Mesenteric fat pad (tissue), 1 donor: Measurements from ENCODE around the gene HIPK1. TPM values are rescaled to one million over a fixed set of nuclear protein-coding genes. Genes with fewer than 3 reads are reported as not detected.
A peak's percentile ranks its signal among the peaks of the same experiment; 100 is the strongest.

ENCODE experiments used
- DNase-seq: peaks from one replicate; pipeline ENCODE4 v3.0.0-alpha.2; 2020; ENCODE audit warnings: low spot score
- long read RNA-seq: library from polyadenylated mRNA; unstranded; transcript quantifications from one replicate; pipeline ENCODE4 v2.0.0, GENCODE V29; 2020
- total RNA-seq: library from RNA; stranded (reverse); fragmentation: NEBNext Ultra II Directional; extraction: Animal tissue kit (Norgen Biotek cat#: 25700); gene quantifications from one replicate; pipeline ENCODE4 v1.2.1, GENCODE V29; 2021
- donor health status: DM: yes; HTN: yes; CAD: no.

Gene HIPK1
- 78.9 TPM for total RNA-seq
- long read RNA-seq, partial matches to known transcripts: 5 of 12 reads
- long read RNA-seq, other reads (novel, unspliced or antisense): 7 of 12 reads

- peak; percentile 96 for DNase-seq
Observed at GRCh38 chr1:113928941-113929749, at the start of gene HIPK1. HIPK1 (plus strand) TSS chr1:113929324.

DNA sequence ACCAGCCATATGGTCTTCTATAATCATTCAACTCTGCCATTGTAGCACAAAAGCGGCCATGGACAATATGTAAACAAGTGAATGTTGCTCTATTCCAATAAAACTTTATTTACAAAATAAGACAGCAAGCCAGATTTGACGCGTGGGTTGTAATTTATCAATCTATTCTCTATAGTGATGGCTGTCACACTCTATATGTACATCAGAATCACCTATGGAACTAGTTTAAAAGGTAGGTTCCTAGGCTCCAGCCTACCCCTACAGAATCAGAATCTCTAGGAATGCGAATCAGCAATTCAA lies 49.4 kb upstream of the HIPK1 start:
- DNase-seq: no peak

DNA sequence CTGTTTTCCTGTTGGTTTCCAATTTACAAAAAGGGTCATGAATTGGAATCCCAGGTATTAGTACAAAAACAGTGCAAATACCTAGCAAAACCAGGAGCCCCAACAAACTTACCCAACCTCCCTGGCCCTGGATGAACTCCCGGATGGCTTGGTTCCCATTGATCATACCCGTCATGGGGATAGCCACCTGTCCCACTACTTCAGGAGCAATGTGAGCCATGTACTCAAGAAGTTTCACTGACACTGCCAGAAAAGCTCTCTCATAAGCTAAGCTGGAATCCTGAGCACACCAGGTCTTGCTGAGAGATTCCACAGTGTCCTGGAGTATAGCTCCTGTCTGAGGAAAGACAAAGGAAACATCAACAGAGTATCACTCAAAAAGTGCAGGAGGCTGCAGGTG lies 47.5 kb upstream of the HIPK1 start:
- no peak for DNase-seq

DNA sequence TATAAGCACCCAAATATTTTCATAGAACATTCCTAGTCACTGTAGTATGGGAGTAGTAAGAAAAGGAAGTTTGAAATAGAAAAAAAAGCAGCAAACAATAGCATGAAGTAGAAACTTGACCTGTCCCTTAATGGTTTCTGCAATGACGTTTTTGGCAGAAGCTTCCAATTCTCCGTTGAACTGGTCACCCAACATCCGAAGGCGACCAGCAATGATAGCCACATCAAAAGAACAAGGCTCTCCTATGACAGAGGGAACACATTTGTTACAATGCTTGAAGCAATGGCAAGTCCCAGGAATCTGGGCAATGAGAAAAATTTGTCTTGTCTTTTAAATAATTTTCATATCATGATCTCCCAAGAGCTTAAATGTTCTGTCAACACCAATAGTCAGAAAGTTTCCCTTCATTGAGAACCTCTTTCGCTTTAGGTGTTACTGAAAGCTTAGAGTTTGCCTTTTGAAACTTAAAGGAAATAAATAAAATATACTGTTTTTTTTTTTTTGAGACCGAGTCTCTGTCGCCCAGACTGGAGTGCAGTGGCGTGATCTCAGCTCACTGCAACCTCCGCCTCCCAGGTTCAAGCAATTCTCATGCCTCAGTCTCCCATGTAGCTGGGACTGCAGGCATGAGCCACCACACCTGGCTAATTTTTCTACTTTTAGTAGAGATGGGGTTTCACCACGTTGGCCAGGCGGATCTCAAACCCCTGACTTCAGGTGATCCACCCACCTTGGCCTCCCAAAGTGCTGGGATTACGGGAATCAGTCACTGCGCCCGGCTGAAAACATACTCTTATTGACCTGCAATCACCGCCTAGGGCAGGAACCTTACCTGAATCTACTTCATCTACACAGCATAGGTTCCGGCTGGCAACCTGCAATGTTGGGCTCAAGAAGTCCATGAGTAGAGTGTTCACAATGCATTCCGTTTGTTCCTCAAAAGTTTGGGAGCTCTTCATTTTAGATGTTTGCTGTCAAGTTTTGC lies 42.4 kb upstream of the HIPK1 start:
- no peak for DNase-seq

- no peak for DNase-seq
Observed at GRCh38 chr1:113887402-113888175, 41.5 kb upstream of the HIPK1 start, which contains the start of gene BCL2L15. BCL2L15 (minus strand) TSS chr1:113887581; CDS start chr1:113887375, 206 bp downstream.

DNA sequence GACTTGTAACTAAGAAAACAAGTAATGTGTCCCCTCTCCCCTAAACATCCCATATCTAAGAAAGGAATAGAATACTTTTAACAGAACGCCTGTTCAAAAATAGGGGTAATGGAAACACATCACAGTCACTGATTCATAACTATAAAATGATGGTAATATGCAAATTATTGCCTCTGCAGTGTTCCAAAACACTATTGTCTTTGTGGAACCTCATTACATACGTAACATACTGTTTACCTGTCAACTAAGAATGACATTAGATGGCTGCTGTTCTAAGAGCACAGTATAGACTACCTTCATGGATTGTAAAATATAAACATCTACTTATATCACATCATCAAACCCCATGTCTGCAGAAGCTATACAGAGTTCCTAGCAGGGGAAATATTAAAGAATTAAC lies 38.3 kb upstream of the HIPK1 start:
- DNase-seq: no peak

DNA sequence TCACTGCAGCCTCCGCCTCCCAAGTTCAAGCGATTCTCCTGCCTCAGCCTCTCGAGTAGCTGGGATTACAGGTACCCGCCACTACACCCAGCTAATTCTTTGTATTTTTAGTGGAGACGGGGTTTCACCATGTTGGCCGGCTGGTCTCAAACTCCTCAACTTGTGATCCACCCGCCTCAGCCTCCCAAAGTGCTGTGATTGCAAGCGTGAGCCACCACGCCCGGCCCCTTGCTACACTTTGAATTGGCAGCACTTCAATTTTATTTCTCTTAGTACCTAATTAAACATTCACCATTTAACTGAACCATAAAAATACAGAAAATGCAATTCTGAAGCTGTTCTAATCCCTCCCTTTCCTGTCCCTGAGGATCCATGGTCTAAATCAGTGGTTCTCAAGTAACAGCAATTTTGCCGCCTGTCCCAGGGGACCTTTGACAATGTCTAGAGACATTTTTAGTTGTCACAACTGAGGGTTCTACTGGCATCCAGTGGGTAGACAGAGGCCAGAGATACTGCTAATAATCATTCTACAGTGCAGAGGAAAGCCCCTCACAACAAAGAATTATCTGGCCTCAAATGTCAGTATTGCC lies 37.4 kb upstream of the HIPK1 start:
- DNase-seq: no peak

GRCh38 chr1:113893267-113893666 lies 35.9 kb upstream of the HIPK1 start:
- DNase-seq: no peak

DNA sequence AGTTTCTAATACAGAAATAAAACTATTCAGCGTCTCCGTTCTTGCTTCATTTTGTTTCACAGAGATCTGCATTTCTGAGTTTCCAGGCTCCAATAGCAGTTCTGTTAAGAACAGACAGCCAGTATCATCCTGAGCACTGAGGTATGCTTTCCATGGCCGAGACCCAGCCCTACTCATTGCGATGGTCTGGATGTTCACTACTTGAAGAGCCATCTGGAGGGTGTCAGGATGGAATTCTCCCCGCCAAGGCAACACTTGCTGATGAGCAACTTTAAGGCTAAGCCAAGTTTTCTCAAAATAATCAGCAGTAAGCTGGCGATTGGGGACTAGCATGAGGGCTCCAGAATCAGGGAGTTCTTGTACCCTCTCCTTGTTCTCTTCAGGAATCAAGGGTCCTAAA lies 34.0 kb upstream of the HIPK1 start:
- DNase-seq: no peak

DNA sequence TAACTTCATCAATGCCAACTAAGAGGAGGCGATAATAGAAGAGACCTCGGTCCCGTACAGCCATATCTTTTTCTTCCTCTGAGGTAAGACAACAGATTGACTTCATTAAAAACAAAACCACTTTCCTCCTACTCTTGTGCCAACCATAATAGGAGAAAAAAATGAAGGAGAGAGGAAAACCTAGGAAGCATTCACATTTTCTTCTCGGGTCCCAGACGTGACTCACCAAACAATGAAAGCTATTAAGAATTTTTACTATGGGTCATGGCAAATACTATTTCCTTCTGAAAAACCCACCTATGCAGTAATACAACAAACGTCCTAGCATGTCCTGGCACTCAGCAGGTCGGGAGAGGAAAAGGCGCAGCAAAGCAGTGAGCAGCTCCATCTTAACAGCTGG lies 33.2 kb upstream of the HIPK1 start:
- DNase-seq: no peak

- no peak for DNase-seq
Observed at GRCh38 chr1:113898241-113898814, 30.8 kb upstream of the HIPK1 start.

GRCh38 chr1:113899111-113899510 lies 30.0 kb upstream of the HIPK1 start:
- DNase-seq: no peak

- DNase-seq: no peak
Observed at GRCh38 chr1:113901191-113901590, 27.9 kb upstream of the HIPK1 start.

GRCh38 chr1:113903501-113904292 lies 25.4 kb upstream of the HIPK1 start:
- no peak for DNase-seq

- DNase-seq: no peak
Observed at GRCh38 chr1:113904293-113904673, 24.8 kb upstream of the HIPK1 start.

GRCh38 chr1:113904674-113905434 lies 24.3 kb upstream of the HIPK1 start, which contains the start of the genes AP4B1 and DCLRE1B:
AP4B1 (minus strand) TSS chr1:113904799; CDS start chr1:113904717, 82 bp downstream.
DCLRE1B (plus strand) TSS chr1:113905326; CDS start chr1:113905587, 261 bp downstream.
- peak; percentile 99 for DNase-seq

DNA sequence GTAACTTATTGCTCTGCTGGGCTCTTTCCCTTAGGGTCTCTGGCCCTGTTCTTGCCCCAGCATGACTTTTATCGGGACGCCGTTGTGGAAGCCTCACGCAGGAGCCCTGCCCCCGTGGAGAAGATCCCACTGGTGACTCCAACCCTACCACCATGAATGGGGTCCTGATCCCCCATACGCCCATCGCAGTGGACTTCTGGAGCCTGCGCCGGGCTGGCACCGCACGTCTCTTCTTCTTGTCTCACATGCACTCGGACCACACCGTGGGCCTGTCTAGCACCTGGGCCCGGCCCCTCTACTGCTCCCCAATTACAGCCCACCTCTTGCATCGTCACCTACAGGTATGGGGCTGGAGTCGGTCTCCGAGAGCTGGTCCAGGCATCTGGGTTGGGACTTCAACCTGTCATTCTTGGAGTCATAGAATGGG lies 23.7 kb upstream of the HIPK1 start:
- no peak for DNase-seq

- no peak for DNase-seq
Observed at GRCh38 chr1:113912594-113913311, 16.4 kb upstream of the HIPK1 start.
